ENCODE data around the gene GID4.

Gene GID4

DNA sequence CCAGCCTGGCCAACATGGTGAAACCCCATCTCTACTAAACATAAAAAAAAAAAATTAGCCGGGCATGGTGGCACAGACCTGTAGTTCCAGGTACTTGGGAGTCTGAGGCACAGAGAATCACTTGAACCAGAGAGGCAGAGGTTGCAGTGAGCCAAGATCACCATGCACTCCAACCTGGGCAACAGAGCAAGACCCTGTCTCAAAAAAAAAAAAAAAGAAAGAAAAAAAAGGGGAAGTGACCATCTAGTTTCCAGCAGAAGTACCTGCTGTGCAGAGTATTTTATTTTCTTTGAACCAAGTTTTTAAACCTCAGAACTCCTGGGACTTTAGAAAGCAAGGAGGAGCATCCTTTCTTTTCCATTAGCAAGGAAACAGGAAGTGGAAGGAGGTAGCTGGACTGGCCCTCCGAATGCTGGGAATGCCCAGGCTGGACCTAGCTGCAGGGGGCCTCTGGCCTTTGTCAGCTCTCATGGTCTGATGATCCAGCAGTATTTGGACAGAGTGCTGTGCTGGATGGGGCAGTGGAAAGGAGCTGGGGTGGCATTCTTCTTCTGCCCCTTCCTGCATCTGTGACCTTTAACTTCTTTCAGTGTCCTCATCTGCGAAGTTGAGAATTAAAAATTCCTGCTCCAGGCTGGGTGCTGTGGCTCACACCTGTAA, 6.6 kb downstream of the GID4 start:
- no peak for DNase-seq

DNA sequence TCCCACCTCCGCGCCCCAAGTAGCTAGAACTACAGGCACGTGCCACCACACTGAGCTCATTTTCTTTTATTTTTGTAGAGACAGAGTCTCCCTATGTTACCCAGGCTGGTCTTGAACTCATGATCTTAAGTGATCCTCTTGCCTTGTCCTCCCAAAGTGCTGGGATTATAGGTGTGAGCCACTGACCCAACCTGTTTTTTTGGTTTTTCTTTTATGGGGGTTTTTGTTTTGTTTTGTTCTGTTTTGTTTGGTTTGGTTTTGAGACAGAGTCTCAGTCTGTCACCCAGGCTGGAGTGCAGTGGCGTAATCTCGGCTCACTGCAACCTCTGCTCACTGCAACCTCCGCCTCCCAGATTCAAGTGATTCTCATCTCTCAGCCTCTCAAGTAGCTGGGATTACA, 16.4 kb downstream of the GID4 start:
- DNase-seq = no peak

DNA sequence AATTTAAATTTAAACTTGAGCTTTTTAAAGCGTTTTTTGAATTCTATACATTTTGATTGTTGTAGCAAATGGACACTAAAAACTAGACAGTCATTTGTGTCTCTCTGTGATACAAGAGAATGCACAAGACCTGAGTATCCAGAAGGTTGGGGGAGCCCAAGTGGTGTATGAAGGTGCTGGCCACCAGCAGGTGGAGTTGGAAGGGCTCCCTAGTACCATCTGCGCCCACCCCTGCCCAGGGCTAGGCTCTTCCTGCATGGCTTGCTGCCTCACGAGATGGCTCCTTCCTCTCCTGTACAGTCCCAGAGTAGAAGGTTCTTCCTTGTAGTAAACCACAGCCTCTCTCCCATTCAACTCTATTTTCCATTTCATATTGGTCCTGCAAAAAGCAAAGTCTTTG, 17.0 kb downstream of the GID4 start:
- no peak for DNase-seq

DNA sequence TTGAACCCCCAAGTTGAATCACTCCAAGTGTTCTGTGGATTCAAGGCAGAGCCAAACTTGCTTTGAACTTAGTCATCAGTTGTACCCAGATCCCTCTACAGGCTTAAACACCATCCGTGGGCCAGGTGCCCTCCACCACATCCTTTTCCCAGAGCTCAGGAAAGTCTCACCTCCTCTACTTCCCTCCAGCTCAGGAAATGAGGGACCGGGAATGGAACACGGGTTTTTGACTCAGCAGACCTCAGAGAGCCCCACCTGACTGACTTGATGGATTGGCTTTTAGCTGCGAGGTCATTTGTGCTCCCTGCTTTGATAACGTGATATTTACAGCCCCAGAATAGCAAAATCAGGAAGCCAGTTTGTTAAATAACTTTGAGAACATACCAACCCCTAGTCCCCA, 20.1 kb downstream of the GID4 start:
- no peak for DNase-seq

DNA sequence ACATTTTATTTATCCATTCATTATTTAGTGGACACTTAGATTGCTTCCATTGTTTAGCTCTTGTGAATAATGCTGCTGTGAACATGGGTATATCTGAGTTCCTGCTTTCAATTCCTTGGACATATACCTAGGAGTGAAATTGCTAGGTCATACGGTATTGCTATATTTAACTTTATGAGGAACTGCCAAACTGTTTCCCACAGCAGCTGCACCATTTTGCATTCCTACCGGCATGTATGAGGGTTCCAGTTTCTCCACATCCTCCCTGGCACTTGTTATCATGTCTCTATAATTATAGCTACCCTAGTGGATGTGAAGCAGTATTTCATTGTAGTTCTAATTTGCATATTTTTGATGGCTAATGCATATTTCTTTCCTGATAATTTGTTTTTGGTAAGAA, 24.8 kb downstream of the GID4 start:
- no peak for DNase-seq

DNA sequence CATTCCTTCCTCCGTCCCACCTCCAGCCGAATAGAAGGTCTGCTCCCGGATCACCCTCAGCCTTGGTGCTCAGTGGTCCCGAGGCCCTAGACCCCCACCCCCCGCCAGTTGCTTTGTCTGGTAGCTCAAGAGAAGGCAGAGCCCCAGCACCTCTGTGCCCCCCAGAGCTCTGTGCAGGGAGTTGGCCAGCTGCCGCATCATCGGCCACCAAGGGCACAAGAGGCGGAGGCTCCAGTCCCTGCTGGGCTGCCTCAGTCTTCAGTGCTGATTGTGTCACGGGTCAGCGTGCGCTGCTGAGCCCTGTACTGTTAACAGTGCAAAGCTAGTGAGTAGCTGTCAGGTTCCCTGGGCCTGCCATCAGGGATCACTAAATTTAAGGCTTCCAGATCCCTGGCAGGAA, 26.3 kb downstream of the GID4 start:
- DNase-seq = no peak

DNA sequence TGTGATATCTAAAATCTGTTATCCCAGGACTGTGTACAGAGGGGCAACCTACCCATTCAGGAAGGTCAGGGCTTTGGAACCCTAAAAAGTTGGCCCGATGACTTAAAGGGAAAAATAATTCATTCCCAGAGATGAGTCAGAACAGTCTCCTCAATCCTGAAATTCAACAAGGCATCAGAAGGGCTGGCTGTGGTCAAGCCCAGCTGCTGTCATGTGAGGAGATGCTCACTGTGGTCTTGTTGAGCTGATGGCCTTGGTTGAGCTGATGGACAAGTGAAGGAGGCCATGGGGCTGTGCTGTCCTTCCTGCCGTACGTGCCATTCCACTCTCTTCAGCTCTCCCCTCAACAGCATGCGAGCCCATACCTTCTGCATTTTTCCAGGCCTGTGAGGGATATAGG, 27.7 kb downstream of the GID4 start:
- no peak for DNase-seq

DNA sequence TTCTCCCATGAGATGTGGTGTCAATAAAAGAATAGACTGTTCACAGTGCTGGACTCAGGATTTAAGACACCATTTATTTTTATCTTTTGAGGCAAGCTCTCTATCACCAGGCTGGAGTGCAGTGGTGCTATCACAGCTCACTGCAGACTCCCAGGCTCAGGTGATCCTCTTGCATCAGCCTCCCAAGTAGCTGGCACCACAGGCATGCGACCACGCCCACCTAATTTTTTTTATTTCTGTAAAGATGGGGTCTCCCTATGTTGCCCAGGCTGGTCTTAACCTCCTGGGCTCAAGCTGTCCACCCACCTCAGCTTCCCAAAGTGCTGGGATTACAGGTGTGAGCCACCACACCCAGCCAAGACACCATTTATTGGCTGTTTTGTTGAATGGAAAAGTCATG, 29.9 kb downstream of the GID4 start:
- DNase-seq = no peak

DNA sequence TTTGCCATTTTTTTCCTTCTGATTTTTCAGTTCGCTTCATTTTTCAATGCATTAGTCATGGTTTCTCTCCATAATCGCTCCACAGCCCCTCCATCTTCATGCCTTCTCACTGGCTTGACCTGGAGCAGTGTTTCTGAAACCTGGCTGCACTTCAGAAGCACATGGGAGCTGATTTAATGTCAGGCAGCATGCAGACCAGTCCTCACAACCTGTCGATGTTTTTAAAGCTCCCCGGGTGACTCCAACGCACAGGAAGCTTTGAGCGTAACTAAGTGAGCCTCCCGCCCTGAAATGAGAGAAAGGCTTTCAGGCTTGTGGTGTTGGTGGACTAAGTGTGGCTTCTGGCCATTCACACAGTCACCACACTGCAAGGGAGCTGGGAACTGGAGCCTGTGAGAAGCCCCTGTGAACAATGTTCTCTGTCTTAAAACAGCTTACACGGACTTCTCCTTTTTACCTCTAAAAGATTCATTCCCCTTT, 31.7 kb downstream of the GID4 start:
- DNase-seq = peak; percentile 77

DNA sequence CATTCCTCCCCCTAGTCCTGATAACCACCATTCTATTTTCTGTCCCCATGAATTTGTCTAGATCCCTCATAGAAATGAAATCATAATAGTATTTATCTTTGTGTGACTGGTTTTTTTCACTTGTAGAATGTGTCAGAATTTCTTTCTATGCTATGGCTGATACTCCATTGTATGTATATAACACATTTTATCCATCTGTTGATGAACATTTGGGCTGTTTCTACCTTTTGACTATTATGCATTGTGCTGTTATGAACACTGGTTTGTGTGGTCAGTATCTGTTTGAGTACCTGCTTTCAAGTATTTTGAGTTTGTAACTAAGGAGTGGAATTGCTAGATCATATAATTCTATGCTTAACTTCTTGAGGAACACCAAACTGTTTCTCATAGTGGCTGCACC, 32.5 kb downstream of the GID4 start:
- no peak for DNase-seq

DNA sequence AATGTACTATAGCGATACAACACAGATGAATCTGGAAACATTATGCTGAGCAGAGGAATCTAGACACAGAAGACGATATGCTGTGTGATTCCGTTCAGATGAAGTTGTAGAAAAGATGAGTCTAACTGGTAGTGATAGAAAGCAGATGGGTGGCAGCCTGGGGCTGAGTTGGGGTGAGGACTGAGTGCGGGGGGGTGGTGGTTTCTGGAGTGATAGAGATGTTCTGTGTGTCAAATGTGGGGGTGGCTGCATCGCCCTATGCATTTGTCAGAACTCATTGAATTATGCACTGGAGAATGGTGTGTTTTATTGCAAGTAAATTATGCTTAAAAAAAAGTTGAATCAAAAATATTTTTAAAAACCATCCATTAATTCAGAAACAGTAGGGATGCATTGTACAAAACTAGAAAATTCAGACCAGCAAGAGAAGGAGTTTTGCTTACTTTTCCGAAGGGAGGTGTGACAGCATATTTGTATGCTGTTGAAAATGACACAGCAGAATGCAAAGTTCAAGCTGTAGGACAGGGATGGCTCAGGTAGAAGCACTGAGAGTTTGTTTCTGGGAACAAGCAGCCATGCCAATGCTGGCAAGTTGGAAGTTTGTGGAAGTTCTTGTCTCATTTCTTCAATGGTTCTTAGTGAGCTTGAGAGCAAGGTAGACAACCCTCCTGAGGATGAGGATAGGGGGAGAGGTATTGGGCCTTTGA, 35.5 kb downstream of the GID4 start:
- no peak for DNase-seq

DNA sequence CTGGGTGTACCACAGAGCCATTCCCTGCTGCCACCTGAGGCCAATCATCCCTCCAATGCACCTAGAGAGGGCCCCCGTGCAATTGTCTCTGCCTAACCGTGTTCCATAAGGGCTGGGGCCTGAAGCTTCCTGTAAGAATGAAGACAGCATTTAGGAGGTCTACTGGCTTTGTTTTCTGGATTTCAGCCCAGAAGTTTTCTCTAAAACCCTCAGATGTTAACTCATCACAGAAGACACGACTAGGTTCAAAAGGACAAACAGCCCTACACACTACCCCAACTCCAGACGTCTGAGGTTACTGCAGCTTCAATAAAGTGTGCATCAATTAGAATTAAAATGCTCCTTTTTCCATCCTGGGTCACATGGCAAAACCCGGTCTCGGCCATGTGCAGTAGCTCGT, 37.7 kb downstream of the GID4 start:
- DNase-seq = no peak

DNA sequence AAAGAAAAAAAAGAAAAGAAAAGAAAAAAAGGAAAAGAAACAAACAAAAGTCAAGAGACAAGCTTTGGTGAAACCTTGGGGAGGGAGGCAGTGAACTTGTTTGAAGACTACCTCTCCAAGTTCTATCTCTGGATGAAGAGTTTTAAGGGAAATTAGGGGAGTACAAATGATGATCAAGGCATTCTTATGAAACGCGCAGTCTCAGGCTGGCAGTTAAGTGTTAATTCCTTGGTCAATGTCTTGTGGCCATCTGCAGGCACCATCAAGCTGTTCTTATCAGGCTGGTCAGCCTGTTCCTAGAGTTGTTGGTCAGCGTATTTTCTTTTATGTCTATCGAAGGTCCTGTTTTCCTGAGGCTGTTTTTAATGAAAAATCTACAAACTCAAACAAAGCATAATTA, 40.3 kb downstream of the GID4 start:
- no peak for DNase-seq

DNA sequence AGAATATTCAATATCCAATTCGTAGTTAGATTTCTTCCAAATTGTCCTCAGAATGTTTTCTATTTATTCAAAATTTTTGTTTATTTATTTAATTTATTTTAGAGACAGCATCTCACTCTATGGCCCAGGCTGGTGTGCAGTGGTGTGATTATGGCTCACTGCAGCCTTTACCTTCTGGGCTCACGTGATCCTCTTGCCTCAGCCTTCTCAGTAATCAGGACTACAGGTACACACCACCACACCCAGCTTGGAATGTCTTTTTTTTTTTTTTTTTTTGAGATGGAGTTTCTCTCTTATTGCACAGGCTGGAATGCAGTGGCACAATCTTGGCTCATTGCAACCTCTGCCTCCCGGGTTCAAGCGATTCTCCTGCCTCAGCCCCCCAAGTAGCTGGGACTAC, 45.0 kb downstream of the GID4 start:
- no peak for DNase-seq

DNA sequence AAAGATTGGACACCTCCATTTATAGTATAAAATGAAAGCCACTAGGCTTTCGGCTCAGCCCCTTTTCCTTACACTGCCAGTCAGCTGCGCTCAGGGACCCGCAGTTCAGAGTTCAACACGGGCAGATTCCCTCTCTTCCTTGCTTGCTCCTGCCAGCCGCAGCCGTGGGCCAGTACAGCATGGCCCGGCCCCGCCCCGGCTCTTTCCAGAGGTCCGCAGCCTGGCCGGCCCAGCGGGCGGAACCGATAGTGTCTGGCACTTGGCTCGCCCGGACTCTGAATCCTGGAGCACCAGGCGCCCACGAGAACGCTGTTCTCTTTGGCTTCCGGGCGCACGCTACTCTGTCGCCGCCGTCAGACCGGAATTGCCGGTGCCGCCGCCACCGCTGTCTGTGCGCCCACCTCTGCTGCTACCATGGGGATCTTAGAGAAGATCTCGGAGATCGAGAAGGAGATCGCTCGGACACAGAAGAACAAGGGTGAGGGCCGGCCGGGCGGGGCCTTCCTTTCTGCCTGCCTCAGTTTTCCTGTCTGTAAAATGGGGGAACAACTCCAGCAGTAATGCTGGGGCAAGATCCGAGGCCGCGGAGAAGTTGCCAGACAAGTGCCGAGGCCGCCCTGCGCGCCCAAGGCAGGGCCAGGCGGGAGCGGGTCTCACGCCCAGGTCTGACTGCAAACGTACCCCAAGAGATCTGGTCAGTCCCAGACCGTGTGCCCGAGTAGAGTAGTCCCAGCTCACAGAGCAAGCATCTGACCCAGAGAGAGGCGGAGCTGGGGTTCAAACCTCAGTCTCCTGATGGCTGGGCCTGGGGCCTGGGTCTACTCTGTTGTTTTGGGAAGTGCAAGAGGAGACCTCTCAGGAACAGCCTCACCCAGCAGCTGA, 48.6 kb downstream of the GID4 start, which contains the start of gene DRG2:
Gene DRG2 (plus strand): TSS at position 339 of the 882 bp plus-strand sequence. CDS start 76 bp downstream, at position 415.
- peak; percentile 59 for DNase-seq

DNA sequence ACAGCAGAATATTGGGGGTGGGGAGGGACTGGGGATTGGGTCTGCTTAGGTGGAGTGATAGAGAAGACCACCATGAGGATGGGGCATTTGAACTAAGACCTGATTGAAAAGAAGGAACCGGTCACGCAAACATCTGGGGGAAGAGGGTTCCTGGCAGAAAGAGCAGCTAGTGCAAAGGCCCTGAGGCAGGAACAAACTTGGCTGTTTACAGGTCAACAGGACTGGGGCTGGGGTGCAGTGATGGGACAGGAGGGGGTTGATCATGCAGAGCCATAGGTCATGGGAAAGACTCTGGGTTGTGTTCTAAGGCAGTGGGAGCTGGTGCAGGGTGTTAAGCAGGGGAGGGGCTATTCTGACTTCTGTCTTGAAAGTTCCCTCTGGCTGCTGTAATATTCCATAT, 50.4 kb downstream of the GID4 start:
- DNase-seq = no peak

DNA sequence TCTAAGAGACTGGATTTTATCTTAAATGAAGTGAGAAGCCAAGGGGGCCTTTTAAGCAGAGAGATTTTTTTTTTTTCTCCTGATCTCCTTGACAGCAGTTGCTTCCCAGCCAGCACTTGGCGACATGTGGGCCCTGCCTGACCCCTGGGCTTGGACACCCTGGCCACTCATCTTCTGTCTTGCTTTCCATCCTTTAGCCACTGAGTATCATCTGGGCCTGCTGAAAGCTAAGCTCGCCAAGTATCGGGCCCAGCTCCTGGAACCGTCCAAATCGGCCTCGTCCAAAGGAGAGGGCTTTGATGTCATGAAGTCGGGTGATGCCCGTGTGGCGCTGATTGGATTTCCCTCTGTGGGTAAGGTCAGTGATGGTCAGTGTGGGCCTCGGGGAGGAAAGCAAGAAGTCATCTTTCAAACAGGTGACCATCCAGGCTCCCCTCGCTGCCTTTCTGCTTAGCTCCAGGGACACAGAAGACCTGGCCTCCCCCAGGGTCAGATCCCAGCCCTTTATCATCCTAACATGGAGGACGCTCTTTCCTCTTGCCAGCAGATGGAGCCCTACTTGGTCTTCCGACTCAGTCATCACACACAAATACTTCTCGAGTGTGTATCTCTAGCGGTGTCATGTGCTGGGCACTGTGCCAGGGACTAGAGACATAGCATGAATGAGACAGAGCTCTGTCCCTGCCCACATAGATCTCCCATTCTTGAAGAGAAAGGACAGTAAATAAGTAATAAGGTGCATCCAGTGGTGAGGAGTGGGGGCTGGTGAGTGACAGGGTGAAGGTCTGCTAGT, 54.6 kb downstream of the GID4 start:
- no peak for DNase-seq

DNA sequence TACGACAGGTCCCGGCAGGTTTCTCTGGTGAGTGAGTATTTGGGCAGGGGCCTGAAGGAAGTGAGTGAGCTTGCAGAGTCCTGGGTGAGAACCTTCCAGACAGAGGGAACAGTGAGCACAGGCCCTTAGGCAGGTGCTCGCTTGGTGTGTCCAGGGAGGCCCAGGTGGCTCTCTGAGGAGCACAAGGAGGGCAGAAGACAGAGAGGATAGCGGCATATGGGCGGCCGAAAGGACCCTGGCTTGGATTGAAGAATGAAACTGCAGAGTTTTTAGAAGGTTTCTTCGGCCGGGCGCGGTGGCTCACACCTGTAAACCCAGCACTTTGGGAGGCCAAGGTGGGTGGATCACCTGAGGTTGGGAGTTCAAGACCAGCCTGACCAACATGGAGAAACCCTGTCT, 55.2 kb downstream of the GID4 start:
- DNase-seq = no peak

DNA sequence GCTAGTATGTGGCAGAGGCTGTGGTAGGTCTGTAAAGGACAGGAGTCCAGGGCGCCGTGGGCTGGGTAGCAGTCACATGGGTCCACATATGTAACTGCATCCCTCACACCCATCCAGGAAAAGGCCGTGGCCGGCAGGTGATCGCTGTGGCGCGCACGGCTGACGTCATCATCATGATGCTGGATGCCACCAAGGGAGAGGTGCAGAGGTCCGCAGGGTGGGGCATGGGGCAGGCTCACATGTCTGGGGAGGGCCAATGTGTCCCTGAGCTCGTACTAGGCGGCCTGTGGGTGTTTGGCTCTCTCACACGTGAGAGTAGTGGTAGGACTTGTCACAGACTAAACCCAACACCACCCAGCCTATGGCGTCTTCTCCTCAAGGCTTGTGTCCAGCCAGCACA, 60.3 kb downstream of the GID4 start:
- DNase-seq = no peak

DNA sequence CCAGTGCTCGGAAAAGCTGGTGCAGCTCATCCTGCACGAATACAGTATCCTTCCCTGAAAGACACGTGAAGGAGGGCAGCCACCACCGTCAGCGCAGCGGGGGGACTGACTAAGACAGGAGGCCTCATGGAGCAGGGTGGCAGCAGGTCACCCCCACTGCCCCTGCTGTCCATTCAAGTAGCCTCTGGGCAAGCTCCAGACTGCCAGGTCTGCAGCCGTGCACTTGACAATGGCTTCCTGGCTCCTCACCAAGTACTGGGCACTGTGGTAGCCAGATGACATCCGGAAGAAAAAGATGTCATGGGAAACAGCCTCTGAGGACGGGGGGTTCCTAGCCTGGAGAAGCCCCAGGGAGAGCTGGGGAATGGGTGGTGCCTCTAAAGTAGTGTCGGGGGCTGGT, 61.4 kb downstream of the GID4 start:
- DNase-seq = no peak

DNA sequence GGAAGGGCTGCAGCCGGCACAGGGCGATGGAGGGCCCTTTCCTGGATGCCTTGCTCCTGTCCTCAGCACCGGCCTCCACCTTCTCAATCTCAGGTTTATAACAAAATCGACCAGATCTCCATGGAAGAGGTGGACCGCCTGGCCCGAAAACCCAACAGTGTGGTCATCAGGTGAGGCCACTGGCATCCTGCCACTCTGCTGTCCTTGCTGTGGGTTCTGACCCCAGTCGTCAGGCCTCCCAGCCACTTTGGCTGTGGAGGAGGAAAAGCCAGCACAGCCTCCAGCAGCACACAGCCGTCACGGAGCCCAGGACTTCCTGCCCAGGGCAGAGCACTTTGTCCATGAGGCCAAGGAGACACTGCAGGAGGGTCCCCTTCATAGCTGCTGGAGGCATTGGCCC, 62.6 kb downstream of the GID4 start:
- DNase-seq = no peak

DNA sequence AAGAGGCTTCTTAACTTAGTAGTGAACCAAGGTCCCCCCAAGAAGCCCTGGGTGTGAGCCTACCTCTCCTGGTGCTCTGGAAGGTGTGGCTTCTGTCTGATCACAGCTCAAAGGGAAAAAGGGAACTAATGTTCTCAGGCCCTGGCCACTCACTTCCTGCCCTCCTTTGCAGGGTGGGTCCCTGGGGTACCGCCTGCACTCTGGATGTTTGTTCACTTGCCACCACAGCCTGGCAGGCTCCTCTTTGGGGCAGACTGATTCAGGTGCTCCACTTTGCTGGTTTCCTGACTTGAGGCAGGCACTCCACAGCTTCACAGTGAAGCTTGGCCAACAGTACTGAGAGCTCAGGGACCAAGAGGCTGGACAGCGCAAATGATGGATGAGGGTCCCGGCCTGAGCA, 63.4 kb downstream of the GID4 start:
- no peak for DNase-seq

DNA sequence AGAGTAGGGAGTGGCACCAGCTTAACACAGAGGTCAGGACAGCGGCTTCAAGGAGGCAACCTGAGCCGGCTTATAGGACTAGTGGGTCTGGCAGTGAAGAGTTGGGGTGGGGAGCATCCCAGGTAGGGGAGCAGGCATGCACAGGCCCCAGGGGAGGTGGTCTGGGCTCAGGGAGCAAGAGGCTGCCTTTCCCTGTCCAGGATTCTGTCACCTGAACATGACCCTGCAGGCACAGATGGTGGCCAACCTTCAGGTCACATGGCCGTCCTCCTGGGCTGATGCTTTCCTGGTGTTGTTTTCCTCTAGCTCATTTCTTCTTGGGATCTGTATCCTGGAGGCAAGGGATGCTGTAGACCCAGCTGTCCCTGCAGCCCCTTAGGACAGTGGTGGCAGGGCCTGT, 65.8 kb downstream of the GID4 start:
- no peak for DNase-seq
